HepG2 (cell line): ENCODE results near the gene IFT122. TPM values are rescaled to one million over a fixed set of nuclear protein-coding genes. Genes with fewer than 3 reads are reported as not detected.

Experiments used
- ATAC-seq: fragments of 200-7000 bp; cut with Tn5 transposase; 3 replicates; pipeline ENCODE4 v1.9.1; 2020; ENCODE audit warnings: mild to moderate bottlenecking, moderate library complexity
- BruUV-seq: library from RNA; stranded (reverse); fragments of 400-500 nt; replicated peaks from 2 replicates; lab custom pipeline; 2021; lab: Mats Ljungman, UMichigan
- CTCF ChIA-PET: fragments of 300-600 bp; formaldehyde crosslinking; extraction: SDS; loops from one replicate; lab custom pipeline; 2021; ENCODE audit warnings: low total read pairs, inconsistent platforms, low intra/inter-chr PET ratio; lab: Yijun Ruan, JAX
- POLR2A ChIA-PET: fragments of 350-600 bp; sonication (Branson Sonifier 250); formaldehyde crosslinking; loops from one replicate; lab custom pipeline; 2020; ENCODE audit warnings: antibody characterized with exemption, inconsistent platforms; lab: Yijun Ruan, JAX
- DNase-seq: peaks from one replicate; pipeline ENCODE4 v3.0.0-alpha.2; 2015; ENCODE audit warnings: low spot score
- FAIRE-seq: peaks from 3 replicates; lab custom pipeline; 2011; peaks lifted over from hg19 to GRCh38; lab: Jason Lieb, UNC
- H2AFZ ChIP-seq: one replicate; pipeline ENCODE4 v1.6.1; 2011; ENCODE audit warnings: low read length, inconsistent platforms
- H3K27ac ChIP-seq: fragments of 300-600 bp; 3 replicates; pipeline ENCODE4 v1.8.0; 2011; ENCODE audit warnings: mixed run types, mild to moderate bottlenecking, mixed read lengths, low read length, inconsistent platforms; ENCODE audit not compliant: insufficient read depth; ENCODE audit errors: extremely low read length
- H3K27me3 ChIP-seq, 2 experiments: fragments of 200-600 bp in 1 of 2; 2 replicates in 1 of 2; 3 replicates in 1 of 2; pipeline versions ENCODE4 v1.6.0 to v1.8.0; 2011; ENCODE audit warnings: low read length in 2 of 2, mild to moderate bottlenecking in 2 of 2, moderate library complexity in 2 of 2, inconsistent platforms in 1 of 2; ENCODE audit not compliant: insufficient read depth in 2 of 2, control insufficient read depth in 1 of 2
- H3K36me3 ChIP-seq, 2 experiments: fragments of 200-600 bp in 1 of 2; replicated peaks in 1 of 2; 2 replicates in 1 of 2; 3 replicates in 1 of 2; pipeline versions ENCODE4 v1.5.1 to v1.8.0; 2011; ENCODE audit warnings: low read length in 2 of 2, inconsistent platforms in 1 of 2; ENCODE audit not compliant: insufficient read depth in 2 of 2, control insufficient read depth in 1 of 2
- H3K4me1 ChIP-seq: 2 replicates; pipeline ENCODE4 v1.5.1; 2012; ENCODE audit warnings: low read length, inconsistent platforms; ENCODE audit not compliant: insufficient read depth
- H3K4me2 ChIP-seq: 2 replicates; pipeline ENCODE4 v1.6.0; 2011; ENCODE audit warnings: low read depth, low read length, inconsistent platforms
- H3K4me3 ChIP-seq, 3 experiments: fragments of 200-600 bp in 1 of 3; sonication (generic), shearing (Covaris generic) in 1 of 3; replicated peaks in 1 of 3; 2 replicates each; pipeline ENCODE4 v1.5.1; 2011 to 2016; ENCODE audit warnings: low read length in 3 of 3, inconsistent platforms in 2 of 3, low read depth in 2 of 3, mild to moderate bottlenecking in 2 of 3, control low read depth in 1 of 3, mixed read lengths in 1 of 3; ENCODE audit not compliant: insufficient read depth in 1 of 3
- H3K79me2 ChIP-seq: one replicate; pipeline ENCODE4 v1.6.1; 2011; ENCODE audit warnings: low read length, inconsistent platforms; ENCODE audit not compliant: insufficient read depth
- H3K9ac ChIP-seq: 2 replicates; pipeline ENCODE4 v1.6.0; 2011; ENCODE audit warnings: mild to moderate bottlenecking, low read depth, low read length, inconsistent platforms; ENCODE audit not compliant: insufficient read depth
- H3K9me3 ChIP-seq: 2 replicates; pipeline ENCODE4 v1.5.1; 2012; ENCODE audit warnings: mild to moderate bottlenecking, low read length
- H4K20me1 ChIP-seq: 2 replicates; pipeline ENCODE4 v1.6.0; 2011; ENCODE audit warnings: inconsistent platforms, mild to moderate bottlenecking, low read length, moderate library complexity; ENCODE audit not compliant: insufficient read depth
- FOXC1 ChIP-seq: sonication (generic); formaldehyde crosslinking; IDR thresholded peaks from 2 replicates; pipeline ENCODE4 v1.8.0; 2022; ENCODE audit warnings: mild to moderate bottlenecking, missing genetic modification reagents, borderline replicate concordance
- MAFF ChIP-seq: IDR thresholded peaks from 2 replicates; pipeline ENCODE4 v1.6.1; 2011; ENCODE audit warnings: low read depth, low read length, improper control_type of control experiment
- MAFK ChIP-seq, 2 experiments: IDR thresholded peaks in 1 of 2; conservative IDR thresholded peaks in 1 of 2; 2 replicates each; pipeline ENCODE4 v1.6.1; 2011; ENCODE audit warnings: improper control_type of control experiment in 2 of 2, low read length in 2 of 2
- MNT ChIP-seq: fragments of 450-650 bp; IDR thresholded peaks from 2 replicates; pipeline ENCODE4 v1.6.1; 2016
- RBAK ChIP-seq: sonication (generic); formaldehyde crosslinking; IDR thresholded peaks from 2 replicates; pipeline ENCODE4 v1.5.1; 2020; ENCODE audit warnings: mild to moderate bottlenecking, missing genetic modification reagents
- ZFP37 ChIP-seq: sonication (generic); formaldehyde crosslinking; IDR thresholded peaks from 2 replicates; pipeline ENCODE4 v1.4.0; 2020; ENCODE audit warnings: missing genetic modification reagents, borderline replicate concordance
- WGBS: methylation state at CpG from one replicate; pipeline ENCODE4 v1.1.6; 2017; ENCODE audit warnings: low lambda C conversion rate; 5-methylcytosine and 5-hydroxymethylcytosine counted together
- in situ Hi-C: cut with HindIII; loops from 2 replicates; pipeline ENCODE4 v1.10.0; 2017; ENCODE audit warnings: low pct_unique_long_range_greater_than_20kb; ENCODE audit not compliant: extremely low pct_ligation_motif_present
- intact Hi-C: fragments of 100-400 bp; cut with micrococcal nuclease; formaldehyde crosslinking; loops from one replicate; pipeline ENCODE4 v1.10.0; 2022; ENCODE audit not compliant: unreplicated experiment
- polyA plus RNA-seq, 8 experiments: library from polyadenylated mRNA; depleted of rRNA in 3 of 8; stranded (reverse) in 7 of 8; unstranded in 1 of 8; fragments of >200 nt; fragmentation: Illumina TruSeq in 4 of 8; extraction: Trizol in 4 of 8; gene quantifications; 2 replicates each; pipeline versions ENCODE4 v1.2.1 to v1.2.3, GENCODE V29; 2011 to 2016; ENCODE audit warnings: low read depth in 4 of 8, missing spikeins in 1 of 8, mixed read lengths in 1 of 8; ENCODE audit not compliant: insufficient read depth in 1 of 8
- total RNA-seq, 5 experiments: library from RNA; depleted of rRNA; stranded (reverse); fragments of >200 nt; fragmentation: Illumina TruSeq; extraction: Trizol; gene quantifications; 2 replicates each; pipeline ENCODE4 v1.2.3, GENCODE V29; 2016; ENCODE audit warnings: low read depth in 1 of 5

The IFT122 gene
- total and polyA plus RNA-seq, 2 of the 13 experiments (the other 11 are each of a cell fraction or from before 2014, with no cell fraction given) = 10.1 to 10.3 TPM

GRCh38 chr3:129501630-129502029 lies 61.6 kb downstream of the IFT122 start:
- intact Hi-C loops = no loop called here
- no peak overlapping the region for H3K9ac ChIP-seq
- 92% methylated on average over 5 of the region's 5 CpGs for WGBS
- H3K27me3 ChIP-seq = no peaks in the 10 kb centered on the region
- no peak for FAIRE-seq
- CTCF ChIA-PET = no interaction called here
- POLR2A ChIA-PET = interaction anchor here (1.4 kb wide), 1 partner anchor 33 kb away, joined by 5 read pairs; no protein-coding TSS in a partner anchor
- H3K79me2 ChIP-seq = no peaks in the 10 kb centered on the region
- ATAC-seq = no peak
- in situ Hi-C loops = no loop called here
- no peaks in the 10 kb centered on the region for H3K9me3 ChIP-seq
- no peak overlapping the region for H3K27ac ChIP-seq
- peaks cover 70% of the 10 kb centered on the region for H3K4me1 ChIP-seq
- no peaks in the 10 kb centered on the region for H4K20me1 ChIP-seq
- peaks cover 7 to 8% of the 10 kb centered on the region in 2 experiments; a peak in 4 of 5 replicates for H3K36me3 ChIP-seq
- BruUV-seq = no TSS peak
- H2AFZ ChIP-seq = no peak overlapping the region
- TF ChIP-seq MAFF = 0 out of 2 replicates have a peak, but pooled peaks have one; percentile 29
- TF ChIP-seq MNT = no peak
- TF ChIP-seq ZFP37 = no peak
- TF ChIP-seq RBAK (CRISPR knock-in tag) = no peak
- peak; percentile 43 to 61; a peak in 3 of 4 replicates for TF ChIP-seq MAFK (conservative IDR thresholded peaks at IDR 0.05 in 1 of 2, IDR thresholded peaks at IDR 0.05 in 1 of 2; ENCODE audit: low read length in 2 of 2)
- no peak for TF ChIP-seq FOXC1 (CRISPR knock-in tag)
- DNase-seq = no peak
- H3K4me2 ChIP-seq = no peak overlapping the region
- H3K4me3 ChIP-seq = no peak overlapping the region
